ENCODE data around the gene F5. TPM values are rescaled to one million over a fixed set of nuclear protein-coding genes. Genes with fewer than 3 reads are reported as not detected.

The F5 gene
- total and polyA plus RNA-seq, 2 of the 13 experiments (the other 11 are each of a cell fraction or from before 2014, with no cell fraction given): 38.3 to 64.0 TPM

- TF ChIP-seq ELK4 (CRISPR knock-in tag; IDR thresholded peaks at IDR 0.05; ENCODE audit: borderline replicate concordance): no peak
- no peak for TF ChIP-seq ZBTB7A (CRISPR knock-in tag; IDR thresholded peaks at IDR 0.05)
- peak; percentile 29; the same call in 1 of the 2 replicates for TF ChIP-seq NFE2 (CRISPR knock-in tag; IDR thresholded peaks at IDR 0.05)
- peak; percentile 89 for TF ChIP-seq FOXA3 (CRISPR knock-in tag; IDR thresholded peaks at IDR 0.05)
- 0 out of 2 replicates have a peak, but pooled peaks have one; percentile 40 for TF ChIP-seq DPF2 (CRISPR knock-in tag; IDR thresholded peaks at IDR 0.05; ENCODE audit: borderline replicate concordance, low read depth)
- TF ChIP-seq CBX5 (CRISPR knock-in tag; IDR thresholded peaks at IDR 0.05; ENCODE audit: borderline replicate concordance): no peak
- no peak for TF ChIP-seq FIP1L1 (IDR thresholded peaks at IDR 0.05; ENCODE audit: borderline replicate concordance, insufficient read depth, low read depth, low read length)
- TF ChIP-seq TAF1 (CRISPR knock-in tag; IDR thresholded peaks at IDR 0.05): peak; percentile 56; the same call in 1 of the 2 replicates
- peak; percentile 63 for TF ChIP-seq DRAP1 (CRISPR knock-in tag; IDR thresholded peaks at IDR 0.05)
- no peak for TF ChIP-seq NFKBIZ (CRISPR knock-in tag; IDR thresholded peaks at IDR 0.05)
- peak; percentile 61; the same call in 1 of the 2 replicates for TF ChIP-seq AFF4 (CRISPR knock-in tag; IDR thresholded peaks at IDR 0.05)
- no peak for TF ChIP-seq NR0B2 (CRISPR knock-in tag; IDR thresholded peaks at IDR 0.05)
- peak; percentile 87 for TF ChIP-seq POLR2G (IDR thresholded peaks at IDR 0.05; ENCODE audit: low read depth, low read length)
- no peak for TF ChIP-seq ZNF225 (CRISPR knock-in tag; IDR thresholded peaks at IDR 0.05)
- no peak for TF ChIP-seq PHB2 (IDR thresholded peaks at IDR 0.05; ENCODE audit: partially characterized antibody)
- TF ChIP-seq DR1 (CRISPR knock-in tag; IDR thresholded peaks at IDR 0.05): no peak
- no peak for TF ChIP-seq KDM5A (IDR thresholded peaks at IDR 0.05; ENCODE audit: borderline replicate concordance, low read length)
- peak; percentile 43; the same call in 1 of the 2 replicates for TF ChIP-seq HOXA3 (CRISPR knock-in tag; IDR thresholded peaks at IDR 0.05)
- 0 out of 2 replicates have a peak, but pooled peaks have one; percentile 21 for TF ChIP-seq KDM6A (CRISPR knock-in tag; IDR thresholded peaks at IDR 0.05; ENCODE audit: low read depth)
- no peak for TF ChIP-seq GATA4 (IDR thresholded peaks at IDR 0.05; ENCODE audit: borderline replicate concordance, low read depth)
- 0 out of 2 replicates have a peak, but pooled peaks have one; percentile 13 for TF ChIP-seq ELF1 (CRISPR knock-in tag; IDR thresholded peaks at IDR 0.05)
- peak; percentile 48 for TF ChIP-seq THAP11 (CRISPR knock-in tag; IDR thresholded peaks at IDR 0.05)
- no peak for TF ChIP-seq ZNF337 (CRISPR knock-in tag; IDR thresholded peaks at IDR 0.05; ENCODE audit: borderline replicate concordance, low read depth)
- TF ChIP-seq HNF4G (IDR thresholded peaks at IDR 0.05; ENCODE audit: borderline replicate concordance, low read depth, low read length): peak; percentile 85
- TF ChIP-seq HNF4G (CRISPR knock-in tag; IDR thresholded peaks at IDR 0.05; ENCODE audit: borderline replicate concordance, low read depth): peak; percentile 80; the same call in 1 of the 2 replicates
- TF ChIP-seq KLF6 (CRISPR knock-in tag; IDR thresholded peaks at IDR 0.05): no peak
Measured at GRCh38 chr1:169584483-169585144, 1.7 kb downstream of the F5 start (continued).

Measured in HepG2 (cell line).